CD4-positive, CD25-positive, alpha-beta regulatory T cell (primary cell): Measurements from ENCODE around the gene CAMKMT. TPM values are rescaled to one million over a fixed set of nuclear protein-coding genes. Genes with fewer than 3 reads are reported as not detected.

Experiments used
- ATAC-seq, 2 donors: fragments of 150-1000 bp; cut with Tn5 transposase; one replicate each; pipeline ENCODE4 v1.10.0; 2021; ENCODE audit warnings: low read depth in 2 of 2, moderate number of reproducible peaks in 2 of 2, moderate library complexity in 1 of 2
- DNase-seq, 3 donors: peaks; one replicate each; pipeline versions ENCODE4 v3.0.0 to v3.0.0-alpha.2; 2012 to 2022; ENCODE audit warnings: mixed read lengths in 1 of 3
- H3K27ac ChIP-seq: one replicate; pipeline ENCODE4 v1.7.0; 2013; ENCODE audit warnings: mild to moderate bottlenecking, low read length; ENCODE audit not compliant: insufficient read depth, poor library complexity, severe bottlenecking
- H3K27me3 ChIP-seq: one replicate; pipeline ENCODE4 v1.7.0; 2013; ENCODE audit warnings: low read length; ENCODE audit not compliant: control insufficient read depth, insufficient read depth
- H3K36me3 ChIP-seq: one replicate; pipeline ENCODE4 v1.7.0; 2013; ENCODE audit warnings: mild to moderate bottlenecking, low read length, moderate library complexity; ENCODE audit not compliant: control insufficient read depth, insufficient read depth
- H3K4me1 ChIP-seq: 2 replicates; pipeline ENCODE4 v1.7.0; 2013; ENCODE audit warnings: mild to moderate bottlenecking, low read length; ENCODE audit not compliant: insufficient read depth, control insufficient read depth, poor library complexity, severe bottlenecking
- H3K4me3 ChIP-seq: one replicate; pipeline ENCODE4 v1.7.0; 2013; ENCODE audit warnings: low read depth, mild to moderate bottlenecking, low read length, moderate library complexity
- H3K9me3 ChIP-seq, 2 experiments: 1 replicate in 1 of 2; 2 replicates in 1 of 2; pipeline ENCODE4 v1.7.0; 2013; ENCODE audit warnings: low read length in 2 of 2, mild to moderate bottlenecking in 1 of 2, moderate library complexity in 1 of 2; ENCODE audit not compliant: control insufficient read depth in 2 of 2
- H3K27ac Mint-ChIP-seq, 3 donors: one replicate each; pipeline ENCODE4 v1.8.0; 2020 to 2022; ENCODE audit warnings: mild to moderate bottlenecking in 3 of 3, mixed read lengths in 3 of 3, moderate library complexity in 2 of 3
- H3K27me3 Mint-ChIP-seq: one replicate; pipeline ENCODE4 v1.8.0; 2022; ENCODE audit warnings: mild to moderate bottlenecking, mixed read lengths
- H3K36me3 Mint-ChIP-seq: one replicate; pipeline ENCODE4 v1.8.0; 2020; ENCODE audit warnings: mixed read lengths
- H3K4me1 Mint-ChIP-seq, 4 donors: one replicate each; pipeline ENCODE4 v1.8.0; 2020 to 2022; ENCODE audit warnings: mixed read lengths in 4 of 4, mild to moderate bottlenecking in 1 of 4
- H3K4me3 Mint-ChIP-seq, 4 donors: one replicate each; pipeline ENCODE4 v1.8.0; 2020 to 2022; ENCODE audit warnings: mild to moderate bottlenecking in 4 of 4, mixed read lengths in 4 of 4, moderate library complexity in 3 of 4
- H3K9me3 Mint-ChIP-seq, 7 donors: one replicate each; pipeline ENCODE4 v1.8.0; 2020 to 2022; ENCODE audit warnings: mixed read lengths in 7 of 7, mild to moderate bottlenecking in 3 of 7, moderate library complexity in 2 of 7
- polyA plus RNA-seq, 4 donors: library from polyadenylated mRNA; unstranded; fragments of 300-500 nt; fragmentation: Illumina TruSeq; gene quantifications; one replicate each; pipeline ENCODE4 v1.2.3, GENCODE V29; 2021
- total RNA-seq: library from RNA; stranded (reverse); gene quantifications from one replicate; pipeline ENCODE4 v1.2.3, GENCODE V29; 2022

The CAMKMT gene
- total RNA-seq, result 27.6 TPM
- 10 to 100 TPM; 17.6 to 20.1 (median 19.4) TPM for polyA plus RNA-seq

DNA sequence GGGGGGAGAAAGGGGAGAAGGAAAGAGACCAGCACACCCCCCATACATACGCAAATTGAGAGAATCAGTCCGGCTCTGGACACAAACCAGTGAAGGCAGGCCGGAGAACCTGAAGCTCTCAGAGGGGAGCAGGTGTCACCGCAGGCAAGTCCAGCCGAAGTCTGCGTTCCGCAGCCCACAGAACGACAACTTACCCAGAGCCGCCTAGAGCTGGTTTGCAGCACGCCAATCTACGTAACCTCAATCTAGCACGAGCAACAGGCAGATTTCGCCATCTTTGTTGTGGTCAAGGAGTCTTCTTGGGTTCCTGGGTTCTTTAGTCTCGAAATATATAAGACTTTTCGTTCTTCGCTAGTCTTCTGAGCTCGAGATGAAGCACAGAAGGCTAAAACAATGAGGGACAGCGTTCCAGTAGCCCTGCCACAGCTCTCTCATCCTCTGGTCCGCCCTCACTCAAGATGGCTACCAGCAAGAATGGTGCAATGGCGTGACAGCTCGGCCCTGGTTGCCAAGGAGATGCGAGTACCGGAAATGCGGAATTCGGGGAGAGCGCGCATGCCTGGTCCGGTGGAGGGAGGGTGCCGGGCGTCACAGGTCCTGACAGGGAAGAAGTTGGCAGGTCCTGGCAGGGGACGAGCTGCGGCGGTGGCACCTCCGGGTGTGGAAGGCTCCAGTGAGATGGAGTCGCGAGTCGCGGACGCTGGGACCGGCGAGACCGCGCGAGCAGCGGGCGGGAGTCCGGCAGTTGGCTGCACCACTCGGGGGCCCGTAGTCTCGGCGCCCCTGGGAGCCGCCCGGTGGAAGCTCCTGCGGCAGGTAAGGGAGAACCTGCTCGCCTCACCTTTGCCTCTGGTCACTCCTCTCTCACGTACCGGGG is at the start of gene CAMKMT, which contains the start of gene PREPL:
Gene CAMKMT, plus strand, starts transcription at position 618 of the 877 bp plus-strand sequence.
Gene PREPL, minus strand, starts transcription at position 165 of the 877 bp plus-strand sequence. CDS start 15,152 bp downstream, outside the sequence.
- H3K4me3 ChIP-seq, result peak within 1 kb of the TSS; percentile 98
- DNase-seq, result peak; percentile 97 to 100 (median 99)
- Mint-ChIP-seq H3K9me3 (peaks cover 0 to 2% (median 0%) of the 10 kb centered on the region in 7 donors), H3K4me1 (peaks cover 22 to 72% (median 46%) of the 10 kb centered on the region in 4 donors), H3K27me3 (peaks cover 5% of the 10 kb centered on the region), H3K36me3 (peaks cover 10% of the 10 kb centered on the region), H3K27ac (peak within 1 kb of the TSS; percentile 95 to 100 (median 99)), H3K4me3 (peak within 1 kb of the TSS; percentile 94 to 99 (median 96))
- peaks cover 41% of the 10 kb centered on the region for H3K4me1 ChIP-seq
- H3K27me3 ChIP-seq, result no peaks in the 10 kb centered on the region
- H3K27ac ChIP-seq, result peak within 1 kb of the TSS; percentile 99
- peaks cover 4% of the 10 kb centered on the region for H3K36me3 ChIP-seq
- no peaks in the 10 kb centered on the region for H3K9me3 ChIP-seq
- ATAC-seq, result peak; percentile 82 to 87

DNA sequence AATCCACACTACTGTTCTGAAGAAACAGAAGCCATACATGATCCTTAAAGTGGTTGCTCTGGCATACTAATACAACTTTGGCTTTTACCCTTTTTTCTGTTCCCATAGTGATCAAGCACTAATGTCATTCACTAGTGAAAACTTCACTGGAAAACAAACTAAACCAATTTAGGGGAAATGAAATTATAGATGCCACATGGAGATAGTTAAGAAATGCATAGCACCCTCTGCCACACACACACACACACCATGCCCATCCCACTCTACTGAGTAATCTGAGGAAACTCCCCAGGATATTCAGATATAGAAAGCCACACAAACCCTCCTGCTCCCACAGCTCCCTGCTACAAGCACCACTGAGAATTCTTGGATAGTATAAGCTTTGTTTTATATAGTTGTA is 47.4 kb upstream of the CAMKMT start:
- no peak for DNase-seq
- H3K27ac Mint-ChIP-seq, result peak overlapping the region in 1 of 3 donors; percentile 26
- H3K27me3 Mint-ChIP-seq, result no peaks in the 10 kb centered on the region
- peaks cover 67% of the 10 kb centered on the region for H3K36me3 Mint-ChIP-seq
- ATAC-seq, result no peak
- no peak overlapping the region for H3K4me3 Mint-ChIP-seq
- H3K27me3 ChIP-seq, result no peaks in the 10 kb centered on the region
- peaks cover 22 to 24% of the 10 kb centered on the region in 2 experiments for H3K9me3 ChIP-seq
- no peak overlapping the region for H3K4me3 ChIP-seq
- H3K4me1 ChIP-seq, result no peaks in the 10 kb centered on the region
- peaks cover 20% of the 10 kb centered on the region for H3K36me3 ChIP-seq
- H3K9me3 Mint-ChIP-seq, result peaks cover 1 to 24% (median 9%) of the 10 kb centered on the region in 7 donors
- H3K27ac ChIP-seq, result no peak overlapping the region
- peaks cover 0 to 6% (median 0%) of the 10 kb centered on the region in 4 donors for H3K4me1 Mint-ChIP-seq

DNA sequence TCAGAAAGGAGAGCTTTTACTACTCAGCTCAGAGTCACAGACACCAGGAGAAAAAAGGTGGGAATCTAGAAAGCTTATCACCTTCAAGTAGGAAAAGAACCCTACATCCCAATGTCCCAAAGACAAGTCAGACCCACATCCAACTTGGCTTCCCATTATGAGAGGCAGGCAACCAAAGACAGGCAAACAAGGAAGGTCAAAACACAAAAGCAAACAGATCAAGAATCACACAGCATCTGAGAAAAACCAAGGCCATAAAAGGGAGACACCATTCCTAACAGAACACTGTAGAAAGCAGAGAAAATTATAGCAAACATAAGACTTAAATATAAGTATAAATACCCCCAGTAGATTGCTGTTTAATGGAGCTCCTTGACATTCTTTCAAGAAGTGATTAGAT is 45.8 kb upstream of the CAMKMT start:
- ATAC-seq, result no peak
- no peak for DNase-seq
- Histone ChIP-seq H3K27me3 (no peaks in the 10 kb centered on the region), H3K9me3 (peaks cover 8 to 10% of the 10 kb centered on the region in 2 experiments), H3K4me1 (no peaks in the 10 kb centered on the region), H3K27ac (no peak overlapping the region), H3K4me3 (no peak overlapping the region), H3K36me3 (peaks cover 32% of the 10 kb centered on the region)
- no peak overlapping the region for H3K27ac Mint-ChIP-seq
- no peaks in the 10 kb centered on the region for H3K27me3 Mint-ChIP-seq
- H3K36me3 Mint-ChIP-seq, result peaks cover 68% of the 10 kb centered on the region
- H3K4me3 Mint-ChIP-seq, result no peak overlapping the region
- peaks cover 0 to 15% (median 6%) of the 10 kb centered on the region in 7 donors for H3K9me3 Mint-ChIP-seq
- peaks cover 0 to 6% (median 0%) of the 10 kb centered on the region in 4 donors for H3K4me1 Mint-ChIP-seq

DNA sequence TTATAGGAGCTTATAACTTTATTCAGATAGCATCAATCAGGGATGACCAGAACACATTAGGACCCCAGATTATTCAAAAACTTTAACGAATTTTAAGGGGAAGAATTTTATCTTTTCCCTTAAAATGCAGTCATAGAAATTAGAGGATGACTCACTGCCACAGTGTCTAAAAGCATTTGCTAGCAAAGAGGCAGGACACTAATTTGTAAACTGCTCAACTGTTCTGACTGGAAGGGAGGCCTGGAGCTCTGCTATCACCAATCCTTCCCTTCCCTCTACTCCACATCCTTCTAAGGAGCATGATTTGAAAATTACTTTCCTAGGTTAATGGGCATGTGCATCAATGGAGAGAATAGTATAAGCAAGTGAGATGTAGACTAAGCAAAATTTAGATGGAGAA is 40.9 kb upstream of the CAMKMT start:
- Histone ChIP-seq H3K27ac (no peak overlapping the region), H3K4me3 (no peak overlapping the region), H3K4me1 (no peaks in the 10 kb centered on the region), H3K36me3 (peaks cover 63% of the 10 kb centered on the region), H3K9me3 (no peaks in the 10 kb centered on the region), H3K27me3 (no peaks in the 10 kb centered on the region)
- Mint-ChIP-seq H3K4me3 (no peak overlapping the region), H3K4me1 (peaks cover 0 to 4% (median 0%) of the 10 kb centered on the region in 4 donors), H3K9me3 (peaks cover 0 to 1% (median 0%) of the 10 kb centered on the region in 7 donors), H3K36me3 (peaks cover 58% of the 10 kb centered on the region), H3K27ac (no peak overlapping the region), H3K27me3 (no peaks in the 10 kb centered on the region)
- ATAC-seq (no peak), DNase-seq (no peak)

DNA sequence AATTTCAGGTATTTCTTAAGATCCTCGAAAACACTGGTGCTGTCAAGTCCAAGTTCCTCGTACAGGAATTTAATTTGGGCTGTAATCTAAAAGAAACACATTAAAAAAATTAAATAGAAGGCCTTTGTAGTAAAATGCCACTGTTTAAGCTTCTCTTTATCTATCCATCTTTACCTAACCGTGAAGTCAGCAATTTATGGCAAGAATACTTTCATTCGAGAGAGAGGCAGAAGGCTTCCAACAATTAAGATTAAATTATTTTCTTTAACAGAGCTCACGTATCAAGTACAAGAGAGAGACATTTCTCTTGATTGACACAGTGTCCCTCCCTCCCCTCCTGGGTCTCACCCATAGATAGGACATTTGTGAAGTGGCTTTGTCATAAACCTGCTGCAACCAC is 40.4 kb upstream of the CAMKMT start:
- Mint-ChIP-seq H3K36me3 (peaks cover 54% of the 10 kb centered on the region), H3K4me1 (no peaks in the 10 kb centered on the region), H3K27me3 (no peaks in the 10 kb centered on the region), H3K4me3 (no peak overlapping the region), H3K9me3 (peaks cover 0 to 1% (median 0%) of the 10 kb centered on the region in 7 donors), H3K27ac (no peak overlapping the region)
- Histone ChIP-seq H3K4me3 (no peak overlapping the region), H3K9me3 (no peaks in the 10 kb centered on the region), H3K27ac (no peak overlapping the region), H3K36me3 (peaks cover 66% of the 10 kb centered on the region), H3K27me3 (no peaks in the 10 kb centered on the region), H3K4me1 (no peaks in the 10 kb centered on the region)
- ATAC-seq (no peak), DNase-seq (no peak)

DNA sequence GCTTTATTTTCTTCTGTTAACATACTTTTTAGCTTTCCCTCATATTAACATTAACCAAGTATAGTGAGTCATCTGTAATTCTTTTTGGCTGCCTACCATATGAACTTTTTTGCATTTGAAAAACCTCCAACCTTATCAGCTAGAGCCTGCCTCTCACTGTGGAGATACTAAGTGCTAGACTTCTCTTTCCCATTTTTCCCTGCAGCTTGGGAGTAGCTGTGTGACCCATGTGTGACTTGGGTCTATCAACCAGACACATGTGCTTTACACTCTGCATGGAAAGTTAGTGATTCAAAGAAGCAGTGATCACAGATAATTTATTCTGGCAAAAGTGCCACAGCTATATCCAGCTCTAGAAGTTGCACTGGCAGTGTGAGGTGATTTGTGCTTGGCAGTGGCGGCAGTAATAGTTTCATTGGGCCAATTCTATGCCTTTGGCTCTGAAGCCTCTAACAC is 36.7 kb upstream of the CAMKMT start:
- DNase-seq (no peak), ATAC-seq (no peak)
- H3K27ac ChIP-seq, result no peak overlapping the region
- Mint-ChIP-seq H3K27ac (no peak overlapping the region), H3K36me3 (peaks cover 49% of the 10 kb centered on the region), H3K27me3 (no peaks in the 10 kb centered on the region), H3K4me1 (peaks cover 0 to 3% (median 0%) of the 10 kb centered on the region in 4 donors), H3K4me3 (no peak overlapping the region), H3K9me3 (no peaks in the 10 kb centered on the region)
- H3K9me3 ChIP-seq, result no peaks in the 10 kb centered on the region
- no peaks in the 10 kb centered on the region for H3K4me1 ChIP-seq
- no peaks in the 10 kb centered on the region for H3K27me3 ChIP-seq
- H3K36me3 ChIP-seq, result peaks cover 70% of the 10 kb centered on the region
- no peak overlapping the region for H3K4me3 ChIP-seq

DNA sequence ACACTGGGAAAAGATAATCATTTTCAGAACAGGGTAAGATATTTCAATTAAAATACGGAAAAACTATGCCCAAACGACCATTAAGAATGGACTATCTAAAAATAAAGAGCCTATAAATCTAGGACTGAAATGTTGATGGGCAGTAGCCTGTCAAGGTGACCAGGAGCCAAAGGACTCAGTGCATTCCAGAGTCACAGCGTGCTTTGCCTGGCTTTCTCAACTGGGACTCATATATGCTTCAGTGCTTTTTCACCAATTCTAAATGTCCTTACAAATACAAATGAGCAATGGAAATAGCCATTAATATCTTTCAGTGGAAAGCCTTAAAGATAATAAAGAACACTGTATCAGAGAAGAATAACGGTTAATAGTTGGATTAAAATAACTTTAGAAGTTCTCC is 35.9 kb upstream of the CAMKMT start:
- H3K27ac ChIP-seq, result no peak overlapping the region
- H3K27ac Mint-ChIP-seq, result peak overlapping the region in 1 of 3 donors; percentile 69
- H3K36me3 ChIP-seq, result peaks cover 71% of the 10 kb centered on the region
- peaks cover 0 to 5% (median under 1%) of the 10 kb centered on the region in 4 donors for H3K4me1 Mint-ChIP-seq
- ATAC-seq, result no peak
- peaks cover 48% of the 10 kb centered on the region for H3K36me3 Mint-ChIP-seq
- no peaks in the 10 kb centered on the region for H3K9me3 Mint-ChIP-seq
- no peaks in the 10 kb centered on the region for H3K27me3 ChIP-seq
- no peaks in the 10 kb centered on the region for H3K4me1 ChIP-seq
- H3K27me3 Mint-ChIP-seq, result no peaks in the 10 kb centered on the region
- H3K4me3 ChIP-seq, result no peak overlapping the region
- H3K4me3 Mint-ChIP-seq, result no peak overlapping the region
- no peak for DNase-seq
- H3K9me3 ChIP-seq, result no peaks in the 10 kb centered on the region
